GM19239 (cell line): ENCODE measurements around the gene METTL25B.
"Not testable (repeated sequence)": the region's sequence is repeated elsewhere in the genome, so short reads cannot be mapped to it uniquely, and the experiment has no call there.

ENCODE experiments used
- DNase-seq: peaks from one replicate; pipeline ENCODE4 v3.0.0; 2011; ENCODE audit warnings: low spot score; ENCODE audit not compliant: insufficient read length
- FAIRE-seq: peaks from 2 replicates; lab custom pipeline; 2011; peaks lifted over from hg19 to GRCh38; lab: Jason Lieb, UNC

The METTL25B gene

DNA sequence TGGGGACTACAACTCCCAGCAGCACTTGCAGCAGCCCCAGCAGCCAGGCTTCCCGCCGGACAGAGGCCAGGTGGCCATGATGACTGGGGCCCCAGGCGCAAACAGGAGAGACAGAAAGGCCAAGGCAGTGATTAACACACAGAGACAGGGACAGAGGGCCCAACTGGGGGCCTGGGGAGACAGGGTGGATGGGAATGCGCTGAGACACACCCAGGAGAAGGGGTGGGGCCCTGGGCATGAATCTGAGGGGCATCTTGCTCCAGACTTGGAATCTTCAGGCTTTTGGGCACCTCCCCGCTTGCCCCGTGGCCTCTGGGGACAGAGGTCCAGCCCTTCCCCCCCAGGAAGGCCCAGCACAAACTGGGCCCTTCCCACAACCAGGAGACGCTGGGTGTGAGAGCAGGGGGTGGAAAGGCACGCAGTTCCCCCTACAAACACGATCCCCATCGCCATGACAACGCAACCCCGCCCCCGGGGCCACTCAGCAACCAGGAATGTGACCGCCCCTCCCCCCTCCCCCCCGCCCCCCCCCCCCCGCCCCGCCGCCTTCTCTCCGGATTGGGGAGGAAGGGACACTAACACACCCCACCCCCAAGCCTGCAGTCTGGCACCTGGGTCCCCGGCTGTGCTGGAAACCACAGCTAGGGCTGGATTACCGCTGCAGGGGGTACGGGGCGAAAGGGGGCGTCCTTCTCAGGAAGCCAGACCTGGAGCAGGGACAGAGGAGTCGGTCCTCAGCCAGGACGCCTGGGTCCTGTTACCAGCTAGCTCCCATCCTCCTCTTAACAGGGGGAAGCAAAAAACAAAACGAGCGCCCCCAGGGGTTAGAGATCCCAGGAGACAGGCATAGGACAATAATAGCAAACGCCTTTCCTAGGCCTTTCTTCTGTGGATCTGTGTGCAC, 18.7 kb downstream of the METTL25B start:
- DNase-seq (peak; percentile 56), FAIRE-seq (no peak)

DNA sequence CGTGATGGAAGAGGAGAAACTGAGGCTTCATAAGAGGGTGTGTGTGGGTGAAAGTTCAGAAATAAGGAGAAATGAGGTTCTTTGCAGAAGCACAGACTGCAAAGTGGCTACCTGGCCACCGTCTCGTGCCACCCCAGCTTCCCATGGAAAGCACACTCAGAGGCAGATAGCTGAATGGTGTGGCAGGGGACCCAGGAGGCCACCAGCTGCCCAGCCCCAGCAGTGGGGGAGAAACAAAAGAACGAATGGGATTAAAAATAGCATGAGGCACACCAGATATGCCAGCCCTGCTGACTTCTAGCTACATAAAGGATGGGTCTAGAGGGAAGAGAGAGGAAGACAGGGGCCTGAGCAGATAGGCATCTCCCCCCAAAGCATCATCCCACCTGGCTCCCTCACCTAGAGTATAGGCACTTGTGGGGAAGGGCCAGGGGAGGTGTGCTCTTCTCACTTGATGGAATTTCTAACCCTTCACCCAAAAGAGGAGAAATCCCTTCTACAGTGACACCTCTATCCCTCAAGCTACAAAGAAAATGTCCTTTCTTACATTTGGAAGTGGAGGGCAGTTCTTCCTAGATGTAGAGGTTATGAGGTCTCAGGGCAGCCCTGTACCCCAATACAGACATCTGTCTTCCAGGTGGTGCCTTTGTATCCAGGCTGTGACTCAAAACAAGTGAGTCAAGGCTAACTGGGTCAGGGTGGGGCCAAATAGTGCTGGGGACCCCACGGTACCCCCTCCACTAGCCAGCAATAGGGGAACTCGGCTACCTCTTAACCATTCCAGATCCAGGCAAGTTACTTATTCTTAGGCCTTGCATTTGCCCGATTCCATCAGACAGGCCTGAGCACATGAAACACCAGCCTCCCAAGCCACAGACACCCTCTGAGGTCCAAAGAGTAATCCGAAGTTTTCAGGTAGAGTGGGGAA, 19.7 kb downstream of the METTL25B start:
- DNase-seq (no peak), FAIRE-seq (no peak)

DNA sequence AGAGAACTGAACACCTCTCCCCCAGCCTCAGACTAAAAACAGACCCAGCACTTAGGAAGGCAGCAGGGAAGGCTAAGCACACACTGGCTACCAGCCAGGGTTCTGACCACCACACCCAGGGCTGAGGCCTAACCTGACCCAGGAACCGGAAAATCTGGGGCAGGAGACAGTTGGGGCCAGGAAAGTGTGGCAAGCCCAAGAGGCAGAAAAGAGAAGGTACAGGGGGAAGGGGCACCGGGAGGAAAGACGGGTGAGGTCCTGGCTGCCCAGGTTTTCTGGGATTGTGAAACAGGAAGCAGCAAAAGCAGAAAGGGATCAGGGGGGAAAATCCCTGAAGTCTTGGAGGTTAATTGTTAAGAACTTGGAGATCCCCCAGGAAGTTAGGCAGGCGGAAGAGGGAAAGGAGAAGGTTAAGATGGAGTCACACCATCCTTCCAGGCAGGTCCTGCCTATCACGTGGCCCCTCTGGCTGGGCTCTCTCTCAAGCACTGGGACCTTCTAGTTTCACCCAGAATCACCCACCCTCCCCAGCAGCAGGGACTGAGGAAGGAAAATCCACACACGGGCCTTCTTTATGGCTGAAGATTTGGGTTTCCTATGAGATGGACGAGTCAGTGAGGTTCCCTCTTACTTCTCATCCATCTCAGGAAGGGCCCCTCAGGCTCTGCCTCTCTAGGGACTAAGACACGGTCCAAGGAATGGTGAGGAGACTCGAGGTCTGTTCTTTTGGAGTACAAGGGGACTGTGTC, 20.6 kb downstream of the METTL25B start:
- FAIRE-seq: peak; percentile 77
- no peak for DNase-seq

DNA sequence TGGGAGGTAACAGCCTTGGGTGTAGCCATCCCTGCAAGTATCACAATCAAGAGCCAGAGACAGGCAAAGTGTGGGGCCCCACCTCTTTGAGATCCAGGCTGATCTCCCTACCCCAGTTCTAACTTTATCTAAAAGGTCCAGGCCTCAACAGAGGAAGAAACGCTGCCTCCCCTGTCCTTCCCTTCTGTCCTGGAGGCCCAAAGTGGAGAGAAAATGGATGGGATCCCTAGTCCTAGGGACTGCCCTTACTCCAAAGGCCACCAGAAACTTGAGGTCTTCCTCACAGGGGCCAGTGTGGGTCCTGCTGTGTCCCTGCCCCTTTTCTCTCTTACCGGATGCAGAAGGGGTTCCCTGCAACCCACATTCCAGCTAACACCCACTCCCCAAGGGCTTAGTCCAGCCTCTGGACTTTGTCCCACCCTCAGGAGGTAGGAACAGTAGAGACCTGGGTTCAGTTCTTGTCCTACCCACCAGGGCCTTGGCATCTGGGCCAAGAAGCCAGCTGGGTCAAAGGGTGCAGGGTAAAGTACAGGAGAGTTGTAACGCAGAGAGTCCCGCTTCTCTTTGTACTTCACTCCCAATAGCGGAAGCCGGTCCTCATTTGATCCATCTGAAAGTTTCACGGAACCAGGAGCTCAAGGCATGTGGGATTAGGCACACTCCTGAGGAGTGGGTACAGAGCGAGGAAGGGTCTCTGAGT, 21.3 kb downstream of the METTL25B start:
- FAIRE-seq (no peak), DNase-seq (no peak)

DNA sequence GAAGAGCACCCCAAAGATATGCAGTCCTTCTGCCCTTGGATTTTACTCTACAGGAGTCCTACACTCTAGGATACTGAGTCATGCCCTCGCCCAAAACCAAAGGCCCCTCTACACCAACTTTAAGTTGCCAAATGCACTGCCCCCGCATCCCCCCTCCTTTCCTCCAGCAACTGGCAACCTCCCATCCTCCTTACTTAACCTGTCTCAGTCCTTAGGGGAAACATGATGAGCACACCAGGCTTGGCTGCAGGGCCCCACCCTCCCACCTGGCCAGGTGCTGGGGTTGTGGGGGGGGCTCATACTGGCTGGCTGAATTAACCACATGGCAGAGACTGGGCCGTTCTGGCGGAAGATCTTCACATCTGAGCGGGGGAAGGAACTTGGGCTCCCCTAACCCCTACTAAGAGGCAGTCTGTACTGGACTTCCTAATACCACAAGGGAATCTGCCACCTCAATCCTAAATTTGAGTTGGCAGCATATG, 22.0 kb downstream of the METTL25B start:
- DNase-seq (no peak), FAIRE-seq (peak; percentile 48)

DNA sequence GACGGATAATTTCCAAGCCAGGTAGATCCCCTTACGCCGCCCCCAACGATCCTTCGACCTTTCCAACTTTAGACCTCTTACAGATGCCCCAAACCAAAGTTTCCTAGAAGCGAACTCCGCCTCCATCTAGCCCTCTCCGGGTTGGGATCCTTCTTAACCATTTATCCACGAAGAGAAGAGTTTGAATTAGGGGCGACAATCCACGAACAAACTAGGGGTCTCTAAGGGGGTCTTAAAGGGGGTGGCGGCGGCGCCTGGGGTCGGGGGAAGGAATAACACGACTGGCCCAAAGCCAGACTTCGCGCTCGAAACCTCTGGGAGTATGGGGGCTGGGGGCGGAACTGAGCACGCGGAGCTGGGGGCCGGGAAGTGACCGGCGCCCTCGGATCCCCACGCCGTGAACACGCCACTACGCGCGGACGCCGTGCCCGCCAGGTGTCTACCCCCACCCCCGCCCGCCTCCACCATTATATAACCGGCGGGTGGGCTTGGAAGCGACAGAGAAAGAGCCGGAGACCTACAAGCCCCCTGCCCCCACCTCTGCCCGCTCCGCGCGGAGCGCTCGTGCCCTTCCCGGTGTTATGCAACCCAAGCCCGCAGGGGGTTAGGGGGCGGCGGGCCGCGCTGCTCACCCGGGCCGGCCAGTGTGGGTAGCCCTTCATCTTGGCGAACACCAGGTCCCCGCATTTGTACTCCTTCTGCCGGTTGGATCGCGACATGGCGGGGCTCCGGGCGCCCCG, 22.6 kb downstream of the METTL25B start:
- no peak for DNase-seq
- FAIRE-seq: no peak

DNA sequence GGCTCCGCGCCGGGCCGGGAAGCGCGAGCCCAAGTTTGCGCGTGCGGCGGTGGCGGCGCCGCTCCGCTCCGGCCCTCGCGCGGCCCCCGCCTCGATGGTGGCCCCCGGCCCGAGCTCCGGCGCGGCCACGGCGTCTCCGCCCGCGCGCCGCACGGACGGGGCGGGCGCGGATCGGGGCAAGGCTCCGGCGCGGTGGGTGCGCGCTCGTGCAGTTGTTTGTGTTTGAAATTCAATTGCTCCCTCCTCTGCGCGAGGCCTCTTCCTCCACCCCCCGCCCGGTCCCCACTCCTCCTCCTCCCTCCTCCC, 23.1 kb downstream of the METTL25B start, which contains the start of gene HDGF:
TSS of gene HDGF (minus strand) at position 225 of the 306 bp plus-strand sequence. CDS start 246 bp downstream, outside the sequence.
- DNase-seq: no peak
- FAIRE-seq: no peak

DNA sequence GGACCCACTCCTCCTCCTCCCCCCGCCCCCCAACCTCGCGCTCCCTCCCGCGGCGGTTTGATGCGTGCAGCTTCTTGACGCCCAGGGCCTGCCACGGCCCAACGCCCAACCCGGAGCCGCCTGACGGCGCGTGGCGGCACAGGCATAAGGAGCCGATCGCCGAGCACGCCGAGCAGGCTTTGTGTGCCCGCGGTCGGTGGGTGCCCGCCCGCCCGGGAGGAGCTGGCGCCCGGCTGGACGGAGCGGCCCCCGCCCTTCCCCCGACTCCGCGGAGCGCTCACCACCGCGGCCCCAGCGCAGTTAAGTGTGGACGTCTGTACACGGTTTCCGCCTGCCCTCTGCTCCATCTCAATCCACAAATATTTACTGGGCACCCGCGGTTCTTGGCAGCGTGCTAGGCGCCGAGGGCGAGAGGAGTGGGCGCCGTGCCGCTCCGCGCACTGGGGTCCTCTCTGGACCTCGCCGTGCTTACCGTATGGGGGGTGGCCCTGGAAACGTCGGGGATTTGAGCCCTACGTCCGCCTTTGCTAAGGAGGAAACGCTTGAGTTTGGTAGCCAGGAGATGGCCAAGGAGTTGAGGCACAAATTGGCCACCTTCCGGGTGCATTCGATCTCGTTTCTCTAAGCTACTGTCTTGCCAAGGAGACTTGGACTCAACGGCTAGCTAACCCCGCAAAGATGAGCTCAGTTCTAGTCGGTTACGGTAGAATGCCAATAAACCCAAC, 23.6 kb downstream of the METTL25B start:
- DNase-seq (peak; percentile 96), FAIRE-seq (no peak)

DNA sequence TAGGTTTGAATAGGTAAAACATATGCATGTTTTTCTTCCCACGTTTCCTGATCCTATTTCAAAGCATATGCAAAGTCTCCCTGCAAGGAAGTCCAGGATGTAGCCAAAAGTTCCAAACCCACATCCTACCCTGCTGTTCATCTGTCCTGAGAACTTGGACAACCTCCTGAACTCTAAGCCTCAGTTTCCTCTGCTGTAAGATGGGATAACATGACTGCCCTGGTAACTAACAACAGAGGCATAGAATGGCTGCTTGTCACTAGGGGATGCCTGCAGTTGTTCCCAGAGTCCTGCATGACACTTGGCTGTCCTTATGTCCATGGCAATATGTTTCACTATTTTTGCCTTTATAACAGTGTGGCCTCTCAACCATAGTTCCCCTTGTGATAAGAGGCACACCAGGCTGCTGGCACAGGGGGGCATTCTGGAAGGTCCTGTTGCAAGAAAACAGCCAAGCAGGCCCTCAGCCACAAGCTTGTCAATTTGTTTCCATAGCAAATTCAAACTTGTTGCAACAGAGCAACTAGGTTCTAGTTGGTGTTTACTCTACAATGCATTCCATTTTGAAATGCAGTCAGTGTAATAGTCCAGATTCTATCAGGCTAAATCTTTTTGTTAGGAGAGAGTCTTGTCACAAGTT, 24.7 kb downstream of the METTL25B start:
- no peak for FAIRE-seq
- no peak for DNase-seq

DNA sequence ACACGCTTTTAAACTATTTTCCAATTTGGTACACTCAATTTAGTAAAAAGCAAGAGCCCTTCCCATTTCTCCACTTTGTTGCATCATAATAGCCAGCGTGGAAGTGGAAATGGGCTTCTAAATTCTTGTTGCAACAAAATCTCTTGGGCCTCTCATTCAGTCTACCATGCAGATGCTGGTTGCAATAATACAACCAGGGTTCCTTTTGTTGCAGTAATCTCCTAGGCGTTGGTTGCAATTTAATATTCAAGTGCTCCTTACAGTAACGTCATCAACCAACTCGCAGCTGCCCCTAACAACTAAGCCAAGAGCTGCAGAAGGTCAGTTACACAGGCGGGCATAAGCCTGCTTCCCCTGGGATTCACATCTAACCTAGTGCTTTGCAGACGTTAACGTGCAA, 25.9 kb downstream of the METTL25B start:
- no peak for DNase-seq
- FAIRE-seq: no peak

DNA sequence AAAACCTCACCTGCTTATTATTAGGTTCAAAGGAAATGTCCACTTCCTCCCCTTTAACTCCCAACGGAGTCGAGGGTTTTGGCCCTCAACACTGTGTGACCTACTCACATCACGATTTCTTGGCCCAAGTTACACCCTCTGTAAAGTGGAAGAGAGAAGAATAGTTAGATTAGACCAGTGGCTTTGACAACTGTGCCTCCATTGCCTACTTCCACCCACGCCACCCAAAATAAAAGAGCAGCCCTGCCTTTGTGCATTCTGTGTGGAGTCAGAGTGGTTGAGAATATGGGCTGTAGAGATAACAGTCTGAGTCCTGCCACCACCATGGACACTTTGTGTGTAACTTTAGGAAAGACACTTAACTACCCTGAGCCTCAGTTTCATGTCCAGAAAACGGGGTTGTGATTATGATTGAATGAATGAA, 27.3 kb downstream of the METTL25B start:
- FAIRE-seq (no peak), DNase-seq (no peak)

DNA sequence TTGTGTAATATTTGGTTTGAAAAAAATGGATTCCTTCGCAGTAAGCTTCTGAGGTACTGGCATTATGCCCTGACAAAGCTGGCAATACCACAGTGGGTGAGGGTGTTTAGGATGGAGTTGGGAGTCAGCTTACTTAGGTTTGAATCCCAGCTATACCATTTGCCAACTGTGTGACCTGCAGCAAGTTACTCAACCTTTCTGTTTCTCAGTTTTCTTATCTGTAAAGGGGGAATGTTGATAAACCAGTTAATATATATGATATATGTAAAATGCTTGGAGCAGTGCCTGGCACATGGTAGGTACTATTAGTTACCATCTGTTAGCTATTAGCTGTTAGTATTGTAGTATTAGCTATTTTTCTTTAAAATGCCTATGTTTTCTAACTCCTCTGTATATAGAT, 28.1 kb downstream of the METTL25B start:
- no peak for DNase-seq
- no peak for FAIRE-seq

DNA sequence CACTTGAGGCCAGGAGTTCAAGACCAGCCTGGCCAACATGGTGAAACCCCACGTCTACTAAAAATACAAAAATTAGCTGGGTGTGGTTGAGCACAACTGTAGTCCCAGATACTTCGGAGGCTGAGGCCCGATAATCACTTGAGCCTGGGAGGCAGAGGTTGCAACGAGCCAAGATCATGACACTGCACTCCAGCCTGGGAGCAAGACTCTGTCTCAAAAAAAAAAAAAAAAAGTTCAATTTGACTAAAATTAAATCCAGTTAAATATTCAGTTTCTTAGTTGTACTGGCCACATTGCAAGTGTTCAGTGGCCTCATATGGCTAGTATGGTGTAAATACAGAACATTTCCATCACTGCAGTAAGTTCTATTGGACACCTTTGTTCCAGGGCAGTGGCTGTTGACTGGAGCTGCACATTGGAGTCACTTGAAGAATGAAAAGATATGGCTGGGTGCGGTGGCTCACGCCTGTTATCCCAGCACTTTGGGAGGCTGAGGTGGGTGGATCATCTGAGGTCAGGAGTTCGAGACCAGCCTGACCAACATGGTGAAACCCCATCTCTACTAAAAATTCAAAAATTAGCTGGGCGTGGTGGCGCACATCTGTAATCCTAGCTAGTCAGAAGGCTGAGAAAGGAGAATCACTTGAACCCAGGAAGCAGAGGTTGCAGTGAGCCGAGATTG, 29.4 kb downstream of the METTL25B start:
- not testable (repeated sequence) for FAIRE-seq, DNase-seq

DNA sequence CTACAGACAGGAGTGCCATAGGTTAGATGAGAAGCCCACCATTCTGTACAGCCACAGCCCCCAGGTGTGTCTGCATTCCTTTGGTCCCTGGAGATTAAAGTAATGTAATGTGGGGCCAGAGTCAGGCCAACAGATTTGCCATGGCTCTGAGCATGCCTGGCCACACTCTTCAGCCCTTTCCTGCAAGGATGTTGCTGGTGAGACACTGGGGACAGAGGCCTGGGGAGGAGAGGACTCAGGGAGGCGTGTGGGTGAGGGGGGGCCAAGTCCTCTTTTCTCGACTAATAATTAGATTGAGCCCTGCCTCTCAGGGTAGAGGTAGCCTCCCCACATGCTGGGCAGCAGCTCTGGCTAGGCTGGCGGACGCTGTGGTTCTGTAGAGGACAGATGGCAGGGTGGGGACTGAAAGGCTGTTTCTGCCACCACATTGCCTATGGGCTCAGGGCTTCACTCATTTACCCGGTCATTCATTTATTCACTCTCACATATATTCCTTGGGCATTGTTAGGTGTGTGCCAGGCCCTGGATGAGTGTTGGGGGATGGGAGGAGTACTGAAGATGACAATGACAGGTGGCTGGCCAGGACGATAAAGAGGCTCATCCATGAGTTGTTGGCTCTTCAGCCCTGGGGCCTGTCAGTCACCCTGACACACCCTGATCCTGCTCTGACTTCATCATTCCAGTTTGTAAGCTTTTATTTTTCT, 32.0 kb downstream of the METTL25B start:
- FAIRE-seq (no peak), DNase-seq (no peak)

DNA sequence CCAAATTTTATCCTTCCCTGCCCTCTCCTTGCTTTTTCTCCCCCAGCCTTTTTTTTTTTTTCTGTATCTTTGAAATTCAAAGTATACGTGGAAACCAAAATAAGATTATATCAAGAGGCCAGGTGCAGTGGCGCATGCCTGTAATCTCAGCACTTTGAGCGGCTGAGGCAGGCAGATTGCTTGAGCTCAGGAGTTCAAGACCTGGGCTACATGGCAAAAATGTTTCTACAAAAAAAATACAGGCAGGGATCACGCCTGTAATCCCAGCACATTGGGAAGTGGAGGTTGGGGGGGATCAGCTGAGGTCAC, 32.5 kb downstream of the METTL25B start:
- FAIRE-seq (no peak), DNase-seq (no peak)

DNA sequence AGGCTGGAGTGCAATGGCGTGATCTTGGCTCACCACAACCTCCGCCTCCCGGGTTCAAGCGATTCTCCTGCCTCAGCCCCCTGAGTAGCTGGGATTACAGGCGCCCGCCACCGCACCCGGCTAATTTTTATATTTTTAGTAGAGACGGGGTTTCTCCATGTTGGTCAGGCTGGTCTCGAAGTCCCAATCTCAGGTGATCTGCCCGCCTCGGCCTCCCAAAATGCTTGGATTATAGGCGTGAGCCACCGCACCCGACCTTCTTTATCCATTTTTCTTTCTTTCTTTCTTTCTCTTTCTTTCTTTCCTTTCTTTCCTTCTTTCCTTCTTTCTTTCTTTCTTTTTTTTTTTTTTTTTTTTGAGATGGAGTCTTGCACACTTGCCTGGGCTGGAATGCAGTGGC, 36.9 kb downstream of the METTL25B start:
- DNase-seq, FAIRE-seq: not testable (repeated sequence)

DNA sequence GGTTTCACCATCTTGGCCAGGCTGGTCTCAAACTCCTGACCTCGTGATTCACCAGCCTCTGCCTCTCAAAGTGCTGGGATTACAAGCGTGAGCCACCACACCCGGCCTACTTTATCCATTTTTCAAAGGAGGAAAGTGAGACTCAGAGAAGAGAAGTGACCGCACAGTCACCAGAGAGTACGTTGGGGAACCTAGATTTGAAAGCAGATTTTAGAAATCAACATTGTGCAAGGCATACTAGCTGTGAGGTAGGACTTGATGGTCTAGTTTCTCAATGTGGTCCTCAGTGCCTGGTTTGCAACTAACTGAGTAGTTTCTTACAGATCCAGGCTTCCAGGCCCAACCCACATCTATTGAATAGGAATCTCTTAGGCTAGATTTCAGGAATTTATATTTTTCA, 37.4 kb downstream of the METTL25B start:
- DNase-seq (no peak), FAIRE-seq (no peak)
